HCEC 1CT (cell line): ENCODE measurements around the gene ABCA2.

ENCODE experiments used
- DNase-seq: peaks from one replicate; pipeline ENCODE4 v3.0.0-alpha.2; 2017

Gene ABCA2

GRCh38 chr9:137027369-137028262 is at the start of gene ABCA2:
ABCA2 (minus strand) TSS chr9:137028237; CDS start chr9:137028140, 97 bp downstream.
- DNase-seq = peak; percentile 32

GRCh38 chr9:137077010-137077747 is 49.1 kb upstream of the ABCA2 start, which contains the start of gene UAP1L1:
UAP1L1 (plus strand) TSS chr9:137077517; CDS start chr9:137077533, 16 bp downstream.
- DNase-seq = peak; percentile 65

- DNase-seq = no peak
Measured at GRCh38 chr9:137076636-137077009, 48.6 kb upstream of the ABCA2 start.

- DNase-seq = no peak
Measured at GRCh38 chr9:137075275-137075775, 47.3 kb upstream of the ABCA2 start.

GRCh38 chr9:137074657-137075274 is 46.7 kb upstream of the ABCA2 start:
- DNase-seq = no peak

- DNase-seq = no peak
Measured at GRCh38 chr9:137073992-137074399, 46.0 kb upstream of the ABCA2 start.

- DNase-seq = no peak
Measured at GRCh38 chr9:137071282-137071681, 43.2 kb upstream of the ABCA2 start.

GRCh38 chr9:137070906-137071275 is 42.9 kb upstream of the ABCA2 start:
- no peak for DNase-seq

- peak; percentile 85 for DNase-seq
Measured at GRCh38 chr9:137070201-137070905, 42.3 kb upstream of the ABCA2 start, which contains the start of gene SAPCD2. SAPCD2 (minus strand) TSS chr9:137070557; CDS start chr9:137070460, 97 bp downstream.

GRCh38 chr9:137069508-137070091 is 41.6 kb upstream of the ABCA2 start:
- DNase-seq = no peak

GRCh38 chr9:137068539-137069507 is 40.8 kb upstream of the ABCA2 start:
- DNase-seq = no peak

GRCh38 chr9:137067860-137068538 is 40.0 kb upstream of the ABCA2 start:
- peak; percentile 61 for DNase-seq

- no peak for DNase-seq
Measured at GRCh38 chr9:137066096-137066861, 38.2 kb upstream of the ABCA2 start.

- DNase-seq = no peak
Measured at GRCh38 chr9:137065336-137065967, 37.4 kb upstream of the ABCA2 start.

GRCh38 chr9:137064880-137065164 is 36.8 kb upstream of the ABCA2 start:
- no peak for DNase-seq

- DNase-seq = peak; percentile 56
Measured at GRCh38 chr9:137064027-137064879, 36.2 kb upstream of the ABCA2 start.

- DNase-seq = no peak
Measured at GRCh38 chr9:137063311-137064026, 35.4 kb upstream of the ABCA2 start.
